Measurements from ENCODE around the gene NFYC. TPM values are rescaled to one million over a fixed set of nuclear protein-coding genes. Genes with fewer than 3 reads are reported as not detected.

The NFYC gene
- total RNA-seq, 1 experiment from 2014 or later: 83.0 TPM

DNA sequence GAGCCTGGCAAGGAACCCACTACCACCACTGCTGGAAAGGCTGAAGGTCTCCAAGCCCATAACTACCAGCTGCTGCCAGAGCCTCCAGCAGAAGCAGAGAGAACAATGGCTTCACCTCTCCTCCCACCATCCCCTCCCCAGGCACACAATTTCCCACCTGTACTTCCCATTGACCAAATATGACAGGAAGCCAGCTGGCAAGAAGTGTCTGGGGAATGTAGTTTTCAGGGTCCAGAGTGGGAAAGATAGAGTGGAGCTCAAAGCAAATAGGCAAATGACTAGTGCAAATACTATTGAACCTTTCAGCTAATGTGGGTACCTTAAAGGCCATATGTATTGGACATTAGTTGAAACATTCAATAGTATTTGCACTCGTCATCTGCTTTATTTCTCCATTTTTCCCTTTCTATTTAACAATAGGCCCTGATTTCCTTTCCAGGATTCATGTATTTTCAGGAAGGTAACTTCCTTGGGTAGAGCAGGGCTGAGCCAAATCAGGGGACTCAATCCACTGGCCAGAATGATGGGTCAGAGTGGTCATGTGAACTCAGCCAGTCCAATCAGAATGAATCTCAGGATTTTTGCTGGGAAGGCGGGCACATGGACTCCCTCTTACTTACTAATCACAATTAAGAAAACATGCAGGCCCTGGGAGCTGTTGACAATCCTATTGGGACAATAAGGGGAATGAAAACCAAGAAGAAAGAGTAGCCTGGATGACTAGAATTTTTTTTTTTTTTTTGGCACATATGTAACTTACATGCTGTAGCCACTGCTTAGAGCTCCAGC, 12.1 kb upstream of the NFYC start:
- ChIA-PET CTCF (no interaction called here), POLR2A (ENCODE audit: low non-redundant PET) (no interaction called here)
- BruUV-seq (replicated peaks): no TSS peak
- Histone ChIP-seq H3K4me1 (ENCODE audit: insufficient read depth, low read length, poor library complexity, severe bottlenecking) (peaks cover 19% of the 10 kb centered on the region), H3K36me3 (ENCODE audit: insufficient read depth, low read length, poor library complexity, severe bottlenecking) (no peaks in the 10 kb centered on the region), H3K27me3 (replicated peaks; ENCODE audit: insufficient read depth, low read depth, low read length, poor library complexity) (no peaks in the 10 kb centered on the region), H3K9me3 (ENCODE audit: low read depth, low read length, poor library complexity, severe bottlenecking) (no peaks in the 10 kb centered on the region), H3K4me3 (ENCODE audit: low read depth, low read length, poor library complexity, severe bottlenecking) (no peak overlapping the region), H3K27ac (ENCODE audit: low read depth, low read length, poor library complexity, severe bottlenecking) (no peak overlapping the region)
- intact Hi-C loops (cut with micrococcal nuclease; ENCODE audit: unreplicated experiment): no loop called here
- TF ChIP-seq EZH2 (IDR thresholded peaks at IDR 0.05; ENCODE audit: borderline replicate concordance, low read depth, low read length, poor library complexity, severe bottlenecking) (no peak), CTCF (conservative IDR thresholded peaks at IDR 0.05; ENCODE audit: low read depth, low read length) (no peak)
- DNase-seq (ENCODE audit: low spot score): no peak

- intact Hi-C loops (cut with micrococcal nuclease; ENCODE audit: unreplicated experiment): no loop called here
- Histone ChIP-seq H3K27me3 (replicated peaks; ENCODE audit: insufficient read depth, low read depth, low read length, poor library complexity) (no peaks in the 10 kb centered on the region), H3K4me1 (ENCODE audit: insufficient read depth, low read length, poor library complexity, severe bottlenecking) (no peaks in the 10 kb centered on the region), H3K4me3 (ENCODE audit: low read depth, low read length, poor library complexity, severe bottlenecking) (no peak overlapping the region), H3K36me3 (ENCODE audit: insufficient read depth, low read length, poor library complexity, severe bottlenecking) (peaks cover 5% of the 10 kb centered on the region), H3K27ac (ENCODE audit: low read depth, low read length, poor library complexity, severe bottlenecking) (no peak overlapping the region), H3K9me3 (ENCODE audit: low read depth, low read length, poor library complexity, severe bottlenecking) (no peaks in the 10 kb centered on the region)
- CTCF ChIA-PET: interaction anchor here (0.9 kb wide), 1 partner anchor 15 kb away, joined by 3 read pairs; no protein-coding TSS in a partner anchor
- POLR2A ChIA-PET (ENCODE audit: low non-redundant PET): no interaction called here
- no TSS peak for BruUV-seq (replicated peaks)
- no peak for DNase-seq (ENCODE audit: low spot score)
- no peak for TF ChIP-seq EZH2 (IDR thresholded peaks at IDR 0.05; ENCODE audit: borderline replicate concordance, low read depth, low read length, poor library complexity, severe bottlenecking)
- no peak for TF ChIP-seq CTCF (conservative IDR thresholded peaks at IDR 0.05; ENCODE audit: low read depth, low read length)
Measured at GRCh38 chr1:40684669-40685068, 6.8 kb upstream of the NFYC start.

DNA sequence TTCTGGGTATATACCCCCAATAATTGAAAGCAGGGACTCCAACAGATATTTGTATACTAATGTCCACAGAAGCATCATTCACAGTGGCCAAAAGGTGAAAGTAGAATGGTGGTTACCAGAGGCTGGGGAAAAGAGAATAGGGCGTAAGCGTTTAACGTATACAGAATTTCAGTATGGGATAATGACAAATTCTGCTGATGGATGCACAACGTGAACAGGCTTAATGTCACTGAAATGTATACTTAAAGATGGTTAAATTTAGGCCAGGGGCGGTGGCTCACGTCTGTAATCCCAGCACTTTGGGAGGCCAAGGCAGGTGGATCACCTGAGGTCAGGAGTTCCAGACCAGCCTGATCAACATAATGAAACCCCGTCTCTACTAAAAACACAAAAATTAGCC, 4.4 kb upstream of the NFYC start:
- Histone ChIP-seq H3K36me3 (ENCODE audit: insufficient read depth, low read length, poor library complexity, severe bottlenecking) (peaks cover 5% of the 10 kb centered on the region), H3K4me3 (ENCODE audit: low read depth, low read length, poor library complexity, severe bottlenecking) (no peak overlapping the region), H3K9me3 (ENCODE audit: low read depth, low read length, poor library complexity, severe bottlenecking) (no peaks in the 10 kb centered on the region), H3K27me3 (replicated peaks; ENCODE audit: insufficient read depth, low read depth, low read length, poor library complexity) (no peaks in the 10 kb centered on the region), H3K4me1 (ENCODE audit: insufficient read depth, low read length, poor library complexity, severe bottlenecking) (peaks cover 5% of the 10 kb centered on the region), H3K27ac (ENCODE audit: low read depth, low read length, poor library complexity, severe bottlenecking) (no peak overlapping the region)
- TF ChIP-seq CTCF (conservative IDR thresholded peaks at IDR 0.05; ENCODE audit: low read depth, low read length): no peak
- TF ChIP-seq EZH2 (IDR thresholded peaks at IDR 0.05; ENCODE audit: borderline replicate concordance, low read depth, low read length, poor library complexity, severe bottlenecking): no peak
- DNase-seq (ENCODE audit: low spot score): no peak
- BruUV-seq (replicated peaks): no TSS peak
- ChIA-PET POLR2A (ENCODE audit: low non-redundant PET) (interaction anchor here (0.7 kb wide), 1 partner anchor 176 kb away, joined by 24 read pairs; no protein-coding TSS in a partner anchor), CTCF (no interaction called here)
- intact Hi-C loops (cut with micrococcal nuclease; ENCODE audit: unreplicated experiment): no loop called here
